Measurements from ENCODE around the gene AREL1.

DNA sequence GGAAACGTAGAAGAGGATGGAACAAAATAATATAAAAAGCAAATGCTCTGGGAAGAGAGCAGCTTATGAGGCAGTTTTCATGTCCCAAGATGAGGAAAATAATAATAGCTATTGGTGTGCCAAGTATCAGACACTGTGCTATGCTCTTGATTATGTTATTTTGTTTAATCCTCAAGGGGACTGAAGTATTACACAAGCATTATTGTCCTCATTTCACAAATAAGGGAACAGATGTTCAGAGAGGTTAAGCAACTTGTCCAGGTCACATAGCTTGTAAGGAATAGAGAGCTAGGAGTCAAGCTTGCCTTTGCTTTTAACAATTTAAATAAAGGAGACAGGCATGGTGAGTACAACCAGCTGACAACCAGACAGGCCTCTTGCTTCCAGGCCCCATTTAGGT, 73.9 kb downstream of the AREL1 start:
- TF ChIP-seq, protein P1, sequence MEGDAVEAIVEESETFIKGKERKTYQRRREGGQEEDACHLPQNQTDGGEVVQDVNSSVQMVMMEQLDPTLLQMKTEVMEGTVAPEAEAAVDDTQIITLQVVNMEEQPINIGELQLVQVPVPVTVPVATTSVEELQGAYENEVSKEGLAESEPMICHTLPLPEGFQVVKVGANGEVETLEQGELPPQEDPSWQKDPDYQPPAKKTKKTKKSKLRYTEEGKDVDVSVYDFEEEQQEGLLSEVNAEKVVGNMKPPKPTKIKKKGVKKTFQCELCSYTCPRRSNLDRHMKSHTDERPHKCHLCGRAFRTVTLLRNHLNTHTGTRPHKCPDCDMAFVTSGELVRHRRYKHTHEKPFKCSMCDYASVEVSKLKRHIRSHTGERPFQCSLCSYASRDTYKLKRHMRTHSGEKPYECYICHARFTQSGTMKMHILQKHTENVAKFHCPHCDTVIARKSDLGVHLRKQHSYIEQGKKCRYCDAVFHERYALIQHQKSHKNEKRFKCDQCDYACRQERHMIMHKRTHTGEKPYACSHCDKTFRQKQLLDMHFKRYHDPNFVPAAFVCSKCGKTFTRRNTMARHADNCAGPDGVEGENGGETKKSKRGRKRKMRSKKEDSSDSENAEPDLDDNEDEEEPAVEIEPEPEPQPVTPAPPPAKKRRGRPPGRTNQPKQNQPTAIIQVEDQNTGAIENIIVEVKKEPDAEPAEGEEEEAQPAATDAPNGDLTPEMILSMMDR (IDR thresholded peaks at IDR 0.05): no peak
- no peak for TF ChIP-seq POLR2A (IDR thresholded peaks at IDR 0.05)
